Brain microvascular endothelial cell (primary cell): ENCODE results near the gene IL1R2.

Source experiments
- DNase-seq: peaks from one replicate; pipeline ENCODE4 v3.0.0-alpha.2; 2020
- H3K27ac ChIP-seq: fragments of 250-450 bp; sonication (Bioruptor Pico); 2 replicates; pipeline ENCODE4 v1.5.1; 2020; ENCODE audit warnings: mild to moderate bottlenecking, moderate library complexity
- H3K27me3 ChIP-seq: fragments of 250-450 bp; sonication (Bioruptor Pico); replicated peaks from 2 replicates; pipeline ENCODE4 v1.5.1; 2020; ENCODE audit warnings: mild to moderate bottlenecking
- H3K36me3 ChIP-seq: fragments of 250-450 bp; sonication (Bioruptor Pico); replicated peaks from 2 replicates; pipeline ENCODE4 v1.5.1; 2020; ENCODE audit warnings: mild to moderate bottlenecking
- H3K4me3 ChIP-seq: 2 replicates; pipeline ENCODE4 v1.5.1; 2011; ENCODE audit warnings: low read depth, mild to moderate bottlenecking, control low read depth, low read length, moderate library complexity
- in situ Hi-C: cut with HindIII; loops from 2 replicates; pipeline ENCODE4 v1.10.0; 2017; ENCODE audit warnings: low sequenced_read_pairs, low pct_ligation_motif_present
- TF ChIP-seq, protein P1 (sequence below): IDR thresholded peaks from 2 replicates; pipeline ENCODE4 v1.5.1; 2011; ENCODE audit warnings: low read depth, mild to moderate bottlenecking, moderate library complexity, low read length, control low read depth, inconsistent platforms; ENCODE audit errors: missing control alignments

The IL1R2 gene

DNA sequence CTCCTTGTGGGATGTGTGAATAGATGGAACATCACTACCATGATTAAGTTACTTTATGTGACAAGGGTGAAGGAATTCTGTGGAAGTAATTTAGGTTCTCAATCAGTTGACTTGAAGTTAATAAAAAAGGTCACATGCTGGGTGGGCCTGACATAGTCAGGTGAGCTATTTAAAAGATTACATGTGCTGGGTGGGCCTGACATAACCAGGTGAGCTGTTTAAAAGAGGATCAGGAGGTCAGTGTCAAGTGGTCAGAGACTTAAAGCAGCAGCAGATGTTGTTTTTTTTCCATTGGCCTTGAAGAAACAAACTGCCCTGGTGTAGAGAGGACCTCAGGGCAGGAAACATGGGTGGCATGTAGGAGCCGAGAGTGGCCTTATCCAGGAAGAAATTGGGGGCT is 3.3 kb downstream of the IL1R2 start:
- no peak for DNase-seq
- Histone ChIP-seq H3K4me3 (no peak overlapping the region), H3K27ac (no peak overlapping the region), H3K27me3 (peaks cover 13% of the 10 kb centered on the region), H3K36me3 (no peaks in the 10 kb centered on the region)
- in situ Hi-C loops, result no loop called here
- TF ChIP-seq, protein P1, sequence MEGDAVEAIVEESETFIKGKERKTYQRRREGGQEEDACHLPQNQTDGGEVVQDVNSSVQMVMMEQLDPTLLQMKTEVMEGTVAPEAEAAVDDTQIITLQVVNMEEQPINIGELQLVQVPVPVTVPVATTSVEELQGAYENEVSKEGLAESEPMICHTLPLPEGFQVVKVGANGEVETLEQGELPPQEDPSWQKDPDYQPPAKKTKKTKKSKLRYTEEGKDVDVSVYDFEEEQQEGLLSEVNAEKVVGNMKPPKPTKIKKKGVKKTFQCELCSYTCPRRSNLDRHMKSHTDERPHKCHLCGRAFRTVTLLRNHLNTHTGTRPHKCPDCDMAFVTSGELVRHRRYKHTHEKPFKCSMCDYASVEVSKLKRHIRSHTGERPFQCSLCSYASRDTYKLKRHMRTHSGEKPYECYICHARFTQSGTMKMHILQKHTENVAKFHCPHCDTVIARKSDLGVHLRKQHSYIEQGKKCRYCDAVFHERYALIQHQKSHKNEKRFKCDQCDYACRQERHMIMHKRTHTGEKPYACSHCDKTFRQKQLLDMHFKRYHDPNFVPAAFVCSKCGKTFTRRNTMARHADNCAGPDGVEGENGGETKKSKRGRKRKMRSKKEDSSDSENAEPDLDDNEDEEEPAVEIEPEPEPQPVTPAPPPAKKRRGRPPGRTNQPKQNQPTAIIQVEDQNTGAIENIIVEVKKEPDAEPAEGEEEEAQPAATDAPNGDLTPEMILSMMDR, result no peak

DNA sequence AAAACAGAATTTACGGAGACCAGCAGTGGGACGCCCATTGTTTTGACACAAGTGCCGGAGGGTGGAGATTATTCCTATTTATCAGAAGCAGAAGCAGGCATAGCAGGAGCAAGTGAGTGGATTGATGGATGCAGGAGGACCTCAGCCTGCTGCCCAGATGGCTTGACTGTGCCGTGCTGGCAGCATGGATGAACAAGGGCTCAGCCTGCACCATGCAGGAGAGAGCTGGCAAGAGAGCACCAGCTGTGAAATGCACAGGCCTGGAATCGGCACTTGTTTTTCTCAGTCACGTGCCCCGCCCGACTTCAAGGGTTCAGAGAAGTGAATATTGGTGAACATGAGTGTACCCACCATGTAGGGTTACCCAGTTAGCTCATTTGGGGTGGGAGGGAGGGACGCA is 4.0 kb downstream of the IL1R2 start:
- in situ Hi-C loops, result no loop called here
- no peak overlapping the region for H3K4me3 ChIP-seq
- no peak for DNase-seq
- no peak overlapping the region for H3K27ac ChIP-seq
- H3K36me3 ChIP-seq, result no peaks in the 10 kb centered on the region
- TF ChIP-seq, protein P1, result no peak
- peaks cover 13% of the 10 kb centered on the region for H3K27me3 ChIP-seq

DNA sequence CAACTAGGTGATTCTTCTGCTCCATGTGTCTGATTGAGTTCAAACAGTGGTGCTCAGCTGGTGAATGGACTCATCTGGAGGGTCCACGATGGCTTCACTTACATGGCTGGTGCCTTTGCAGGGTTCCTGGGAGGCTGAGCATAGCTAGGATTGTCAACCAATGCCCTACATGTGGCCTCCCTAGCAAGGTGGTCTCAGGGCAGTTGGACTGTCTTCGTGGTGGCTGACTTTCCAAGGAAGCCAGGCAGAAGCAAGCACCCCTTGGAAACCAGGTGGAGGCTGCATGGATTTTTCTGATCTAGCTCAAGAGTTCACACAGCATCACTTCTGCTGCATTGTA is 6.8 kb downstream of the IL1R2 start:
- TF ChIP-seq, protein P1, result no peak
- no peak for DNase-seq
- H3K4me3 ChIP-seq, result no peak overlapping the region
- in situ Hi-C loops, result no loop called here
- H3K36me3 ChIP-seq, result no peaks in the 10 kb centered on the region
- H3K27me3 ChIP-seq, result peaks cover 3% of the 10 kb centered on the region
- H3K27ac ChIP-seq, result no peak overlapping the region

DNA sequence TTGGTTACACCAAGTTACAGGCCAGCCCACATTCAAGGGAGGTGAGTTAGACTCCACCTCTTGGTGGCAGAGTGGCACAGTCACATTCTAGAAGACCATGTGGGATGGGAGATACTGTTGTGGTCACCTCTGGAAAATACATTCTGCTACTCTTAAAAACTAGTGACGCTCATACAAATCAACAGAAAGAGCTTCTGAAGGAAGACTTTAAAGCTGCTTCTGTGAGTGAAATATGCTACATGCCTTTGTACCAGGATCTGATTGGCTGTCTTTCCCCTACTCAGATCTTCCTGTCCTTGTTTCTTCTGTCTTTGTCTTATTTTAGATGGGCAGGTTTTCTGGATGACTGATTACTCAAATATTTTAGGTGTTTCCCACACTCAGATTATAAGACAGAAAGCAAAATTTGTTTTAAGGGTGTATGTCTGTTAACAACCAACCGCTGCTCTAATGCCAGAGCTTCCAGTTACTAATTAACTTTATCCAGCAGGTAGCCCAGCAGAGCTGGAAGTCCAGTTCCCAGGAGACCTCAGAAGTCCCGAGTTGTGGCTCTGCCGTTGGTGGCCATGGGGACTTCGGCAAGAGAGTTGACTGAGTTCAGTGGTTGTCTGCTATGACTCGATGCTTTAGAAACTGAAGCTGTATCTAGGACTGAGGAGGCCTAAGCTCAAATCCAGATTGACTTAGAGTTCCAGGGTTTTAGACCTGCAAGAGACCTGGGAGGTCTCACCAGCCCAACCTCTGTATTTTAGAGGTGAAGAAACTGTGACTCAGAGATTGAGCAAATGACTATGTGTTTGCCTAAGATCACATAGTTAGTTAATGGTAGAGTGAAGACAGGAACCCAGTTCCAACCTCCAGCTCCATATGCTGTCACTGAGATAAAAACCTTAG is 7.4 kb downstream of the IL1R2 start:
- H3K4me3 ChIP-seq, result no peak overlapping the region
- DNase-seq, result no peak
- H3K27me3 ChIP-seq, result no peaks in the 10 kb centered on the region
- TF ChIP-seq, protein P1, result no peak
- no peak overlapping the region for H3K27ac ChIP-seq
- no peaks in the 10 kb centered on the region for H3K36me3 ChIP-seq
- in situ Hi-C loops, result no loop called here

DNA sequence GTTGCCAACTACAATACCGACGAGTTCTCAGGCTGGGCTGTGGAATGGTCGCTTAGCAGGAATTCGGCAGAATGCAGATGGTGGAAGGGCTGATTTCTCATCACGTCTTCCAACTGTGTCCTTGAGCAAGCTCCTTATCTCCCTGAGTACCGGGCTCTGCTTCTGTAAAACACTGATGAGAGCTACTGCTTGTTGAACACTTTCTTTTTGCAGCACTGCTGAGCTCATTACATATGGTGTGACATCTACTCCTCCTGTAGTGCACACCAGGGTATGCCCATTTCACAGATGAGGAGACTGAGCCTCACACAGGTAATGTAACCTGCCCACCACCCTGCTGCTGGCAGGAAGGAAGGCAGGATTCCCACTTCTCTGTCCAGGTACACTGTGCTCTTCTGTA is 8.3 kb downstream of the IL1R2 start:
- TF ChIP-seq, protein P1, result no peak
- in situ Hi-C loops, result loop anchor here (10.0 kb wide), 1 partner anchor 245 kb away; no protein-coding TSS in a partner anchor
- Histone ChIP-seq H3K4me3 (no peak overlapping the region), H3K36me3 (no peaks in the 10 kb centered on the region), H3K27me3 (no peaks in the 10 kb centered on the region), H3K27ac (no peak overlapping the region)
- no peak for DNase-seq
